BE2C (cell line): ENCODE measurements around the gene SPATA18.
A peak's percentile ranks its signal among the peaks of the same experiment; 100 is the strongest.

Experiments
- DNase-seq: peaks from one replicate; pipeline ENCODE4 v3.0.0-alpha.2; 2020
- H3K27me3 ChIP-seq: fragments of 250-450 bp; sonication (Bioruptor Pico); 2 replicates; pipeline ENCODE4 v1.5.1; 2020; ENCODE audit warnings: mild to moderate bottlenecking
- H3K36me3 ChIP-seq: fragments of 250-450 bp; sonication (Bioruptor Pico); 2 replicates; pipeline ENCODE4 v1.5.1; 2020; ENCODE audit warnings: mild to moderate bottlenecking
- H3K4me1 ChIP-seq: fragments of 250-450 bp; sonication (Bioruptor Pico); 2 replicates; pipeline ENCODE4 v1.5.1; 2020
- H3K4me3 ChIP-seq: 2 replicates; pipeline ENCODE4 v1.5.1; 2011; ENCODE audit warnings: low read depth, low read length
- H3K9me3 ChIP-seq: fragments of 250-450 bp; sonication (Bioruptor Pico); 2 replicates; pipeline ENCODE4 v1.5.1; 2020
- CTCF ChIP-seq: IDR thresholded peaks from 2 replicates; pipeline ENCODE4 v1.5.1; 2012; ENCODE audit warnings: mild to moderate bottlenecking, low read depth, low read length

SPATA18 gene

GRCh38 chr4:52057196-52057595, 6.1 kb downstream of the SPATA18 start:
- Histone ChIP-seq H3K27me3 (no peaks in the 10 kb centered on the region), H3K9me3 (no peaks in the 10 kb centered on the region), H3K4me3 (no peak overlapping the region), H3K36me3 (no peaks in the 10 kb centered on the region), H3K4me1 (no peaks in the 10 kb centered on the region)
- no peak for DNase-seq
- no peak for TF ChIP-seq CTCF

GRCh38 chr4:52058275-52058674, 7.2 kb downstream of the SPATA18 start:
- no peak overlapping the region for H3K4me3 ChIP-seq
- DNase-seq: no peak
- H3K9me3 ChIP-seq: no peaks in the 10 kb centered on the region
- no peaks in the 10 kb centered on the region for H3K27me3 ChIP-seq
- TF ChIP-seq CTCF: no peak
- H3K36me3 ChIP-seq: no peaks in the 10 kb centered on the region
- H3K4me1 ChIP-seq: no peaks in the 10 kb centered on the region

GRCh38 chr4:52059372-52059771, 8.3 kb downstream of the SPATA18 start:
- Histone ChIP-seq H3K9me3 (no peaks in the 10 kb centered on the region), H3K4me3 (no peak overlapping the region), H3K27me3 (no peaks in the 10 kb centered on the region), H3K36me3 (no peaks in the 10 kb centered on the region), H3K4me1 (no peaks in the 10 kb centered on the region)
- no peak for DNase-seq
- TF ChIP-seq CTCF: no peak

- no peak overlapping the region for H3K4me3 ChIP-seq
- no peaks in the 10 kb centered on the region for H3K9me3 ChIP-seq
- no peaks in the 10 kb centered on the region for H3K4me1 ChIP-seq
- no peaks in the 10 kb centered on the region for H3K36me3 ChIP-seq
- no peak for TF ChIP-seq CTCF
- H3K27me3 ChIP-seq: no peaks in the 10 kb centered on the region
- no peak for DNase-seq
Observed at GRCh38 chr4:52069571-52069970, 18.5 kb downstream of the SPATA18 start.

GRCh38 chr4:52071791-52072546, 20.9 kb downstream of the SPATA18 start:
- H3K36me3 ChIP-seq: no peaks in the 10 kb centered on the region
- no peaks in the 10 kb centered on the region for H3K4me1 ChIP-seq
- DNase-seq: no peak
- H3K4me3 ChIP-seq: no peak overlapping the region
- H3K9me3 ChIP-seq: no peaks in the 10 kb centered on the region
- TF ChIP-seq CTCF: no peak
- H3K27me3 ChIP-seq: no peaks in the 10 kb centered on the region

- H3K9me3 ChIP-seq: no peaks in the 10 kb centered on the region
- peak overlapping the region; percentile 53 for H3K4me3 ChIP-seq
- TF ChIP-seq CTCF: no peak
Observed at GRCh38 chr4:52076731-52077130, 25.6 kb downstream of the SPATA18 start.

More at GRCh38 chr4:52076731-52077130, 25.6 kb downstream of the SPATA18 start:
- Histone ChIP-seq H3K4me1 (no peaks in the 10 kb centered on the region), H3K27me3 (no peaks in the 10 kb centered on the region), H3K36me3 (no peaks in the 10 kb centered on the region)
- peak; percentile 67 for DNase-seq
